ENCODE measurements around the gene EXOSC3. TPM values are rescaled to one million over a fixed set of nuclear protein-coding genes. Genes with fewer than 3 reads are reported as not detected.

EXOSC3 gene
- total and polyA plus RNA-seq, 9 of the 15 experiments (the other 6 are each of a cell fraction or from before 2014, with no cell fraction given) = 18.5 to 266 (median 114) TPM

- TF ChIP-seq ZZZ3 (IDR thresholded peaks at IDR 0.05) = no peak
- TF ChIP-seq NRF1 (conservative IDR thresholded peaks at IDR 0.05 in 1 of 2, IDR thresholded peaks at IDR 0.05 in 1 of 2) = no peak
- no peak for TF ChIP-seq ZNF146 (CRISPR knock-in tag; IDR thresholded peaks at IDR 0.05; ENCODE audit: unreplicated experiment)
- TF ChIP-seq PHF21A (IDR thresholded peaks at IDR 0.05; ENCODE audit: borderline replicate concordance, low read depth) = peak; percentile 91; the same call in 1 of the 2 replicates
- TF ChIP-seq ZKSCAN8 (CRISPR knock-in tag; IDR thresholded peaks at IDR 0.05) = no peak
- no peak for TF ChIP-seq CBX2 (IDR thresholded peaks at IDR 0.05; ENCODE audit: insufficient read depth, low read length, poor library complexity, severe bottlenecking)
- peak; percentile 100 for TF ChIP-seq XRCC5 (IDR thresholded peaks at IDR 0.05; ENCODE audit: low read depth, low read length)
- TF ChIP-seq CHD7 (IDR thresholded peaks at IDR 0.05; ENCODE audit: low read depth, low read length) = peak; percentile 89
- no peak for TF ChIP-seq ZNF217 (CRISPR knock-in tag; IDR thresholded peaks at IDR 0.05)
- TF ChIP-seq CBX5 (IDR thresholded peaks at IDR 0.05; ENCODE audit: borderline replicate concordance, low read depth) = peak; percentile 85; the same call in 1 of the 2 replicates
- TF ChIP-seq IRF1 (CRISPR knock-in tag; IDR thresholded peaks at IDR 0.05; ENCODE audit: borderline replicate concordance) = no peak
- TF ChIP-seq ZFX (CRISPR knock-in tag; IDR thresholded peaks at IDR 0.05) = peak; percentile 93
- no peak for TF ChIP-seq EWSR1 (IDR thresholded peaks at IDR 0.05; ENCODE audit: borderline replicate concordance, low read depth, partially characterized antibody)
- no peak for TF ChIP-seq MBD1 (CRISPR knock-in tag; IDR thresholded peaks at IDR 0.05)
Observed at GRCh38 chr9:37800631-37801286, 15.9 kb upstream of the EXOSC3 start, which contains the start of gene DCAF10 (continued).

All from K562 (cell line).